ENCODE results near the gene ARAP1.
A peak's percentile ranks its signal among the peaks of the same experiment; 100 is the strongest.

The ARAP1 gene

DNA sequence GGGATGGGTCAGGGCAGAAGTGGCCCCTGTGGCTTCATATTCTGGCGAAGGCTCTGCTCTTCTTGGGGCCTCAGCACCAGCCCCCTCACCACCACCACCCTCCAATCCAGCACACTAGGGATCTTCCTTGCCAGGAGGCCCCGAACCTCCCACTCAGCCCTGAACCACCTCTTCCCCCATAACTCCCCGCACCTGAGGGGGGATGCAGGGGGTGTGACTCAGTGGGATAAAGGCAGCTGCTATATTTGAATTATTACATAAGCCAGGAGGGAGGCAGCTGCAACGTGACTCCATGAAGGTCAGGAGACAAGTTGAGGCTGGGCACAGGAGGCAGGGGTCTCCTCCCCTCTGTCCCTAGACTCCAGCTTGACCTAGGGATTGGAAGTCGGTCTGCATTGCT is 72.3 kb downstream of the ARAP1 start:
- no peak for DNase-seq

DNA sequence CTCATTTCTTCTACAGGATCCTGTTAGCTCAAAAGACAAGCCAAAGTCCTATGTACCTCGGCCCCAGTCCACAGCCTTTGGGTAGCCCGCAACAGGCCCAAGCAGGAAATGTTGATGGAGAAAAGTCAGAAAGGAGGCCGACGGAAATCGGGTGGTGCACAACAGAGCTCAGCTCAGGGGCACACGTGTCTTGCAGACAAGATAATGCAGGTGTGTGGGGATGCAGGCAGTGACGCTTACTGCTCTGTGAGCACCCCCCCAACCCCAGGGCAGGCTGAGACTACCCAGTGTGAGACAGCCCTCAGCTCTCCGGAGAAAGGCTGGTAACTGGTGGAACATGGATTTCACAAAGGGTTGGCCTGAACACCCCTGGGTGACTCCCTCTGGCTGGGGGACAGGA is 73.7 kb downstream of the ARAP1 start:
- DNase-seq = no peak

DNA sequence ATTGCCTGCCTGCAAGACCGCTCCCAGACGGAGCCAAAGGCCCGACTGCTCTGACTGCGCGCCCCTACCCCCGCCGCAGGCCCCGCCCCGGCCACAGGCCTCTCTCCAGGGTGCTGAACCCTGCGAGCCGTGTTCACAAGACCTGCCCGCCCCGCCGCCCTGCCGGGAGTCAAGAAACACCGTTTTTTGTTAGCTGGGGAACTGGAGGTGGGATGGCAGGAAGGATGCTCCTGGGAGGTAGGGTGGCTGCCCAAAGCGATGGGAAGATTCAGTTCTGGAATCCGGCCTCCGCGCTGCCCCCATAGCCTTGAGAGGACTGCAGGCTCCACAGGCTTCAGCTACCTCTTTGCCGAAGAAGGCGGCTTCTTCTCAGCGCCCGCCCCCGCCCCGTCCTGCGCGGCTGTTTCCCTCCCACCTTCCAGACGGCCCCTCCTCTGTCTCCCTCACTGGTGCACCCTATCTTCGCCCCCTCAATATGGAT is 75.3 kb downstream of the ARAP1 start:
- no peak for DNase-seq

DNA sequence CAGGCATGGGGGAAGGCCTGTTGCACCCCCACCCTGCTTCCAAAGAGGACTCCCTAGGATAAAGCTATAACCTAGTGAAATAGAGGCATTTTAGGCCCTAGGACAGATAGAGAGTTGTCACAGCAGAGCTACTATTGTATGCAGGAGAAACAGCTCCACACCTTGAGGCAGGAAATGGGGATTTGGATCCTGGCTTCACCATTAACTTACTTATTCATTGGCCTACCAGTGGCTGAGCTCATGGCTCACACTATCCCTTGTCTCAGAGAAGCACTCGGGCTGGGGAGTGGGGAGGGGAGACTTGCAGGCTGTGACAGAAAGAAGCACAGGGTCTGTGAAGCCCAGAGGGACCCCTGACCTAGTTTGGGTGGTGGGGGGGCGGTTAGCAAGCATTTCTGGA is 77.0 kb downstream of the ARAP1 start:
- DNase-seq = no peak

DNA sequence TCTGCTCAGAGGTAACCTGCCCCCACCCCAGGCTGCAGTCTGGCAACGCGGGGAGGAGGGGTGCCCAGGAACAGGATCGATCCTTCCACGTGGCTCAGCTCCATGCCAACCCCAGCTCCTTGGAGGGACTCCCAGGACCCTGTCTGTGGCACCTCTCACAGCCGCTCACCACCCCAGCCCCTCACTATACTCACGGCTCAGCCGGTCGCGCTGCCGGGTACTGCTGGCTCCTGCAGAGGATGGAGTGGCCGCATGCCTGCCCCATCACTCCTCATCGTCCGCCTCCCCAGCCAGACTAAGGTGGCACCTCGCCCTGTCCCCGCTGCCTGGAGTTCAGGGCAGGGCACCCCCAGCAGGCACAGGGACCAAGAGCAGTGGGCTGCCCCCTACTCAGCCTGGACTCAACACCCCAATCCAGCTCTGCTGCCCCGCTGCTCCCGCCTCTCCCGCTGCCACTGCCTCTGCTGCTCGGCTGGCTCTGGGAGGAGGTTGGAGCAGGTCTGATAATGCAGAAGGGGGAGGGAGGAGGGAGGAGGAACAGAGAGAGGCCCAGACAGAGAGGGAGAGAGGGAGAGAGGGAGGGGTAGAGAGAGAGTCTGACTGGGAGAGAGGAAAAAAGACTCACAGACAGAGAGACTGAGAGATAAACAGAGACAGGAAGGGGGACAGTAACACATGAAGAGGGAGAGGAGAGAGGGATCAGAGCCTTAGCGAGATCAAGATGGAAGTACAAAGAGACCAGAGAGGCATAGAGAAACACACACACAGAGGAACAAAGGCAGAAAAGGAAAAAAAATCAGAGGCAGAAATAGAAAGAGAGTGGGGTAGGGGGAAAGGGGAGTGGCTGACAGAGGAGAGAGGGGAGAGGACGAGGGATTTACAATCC is 78.0 kb downstream of the ARAP1 start, which contains the start of gene PDE2A:
PDE2A (minus strand) TSS at position 480 of the 886 bp plus-strand sequence; CDS start at position 265, 215 bp downstream.
- DNase-seq = peak; percentile 30

DNA sequence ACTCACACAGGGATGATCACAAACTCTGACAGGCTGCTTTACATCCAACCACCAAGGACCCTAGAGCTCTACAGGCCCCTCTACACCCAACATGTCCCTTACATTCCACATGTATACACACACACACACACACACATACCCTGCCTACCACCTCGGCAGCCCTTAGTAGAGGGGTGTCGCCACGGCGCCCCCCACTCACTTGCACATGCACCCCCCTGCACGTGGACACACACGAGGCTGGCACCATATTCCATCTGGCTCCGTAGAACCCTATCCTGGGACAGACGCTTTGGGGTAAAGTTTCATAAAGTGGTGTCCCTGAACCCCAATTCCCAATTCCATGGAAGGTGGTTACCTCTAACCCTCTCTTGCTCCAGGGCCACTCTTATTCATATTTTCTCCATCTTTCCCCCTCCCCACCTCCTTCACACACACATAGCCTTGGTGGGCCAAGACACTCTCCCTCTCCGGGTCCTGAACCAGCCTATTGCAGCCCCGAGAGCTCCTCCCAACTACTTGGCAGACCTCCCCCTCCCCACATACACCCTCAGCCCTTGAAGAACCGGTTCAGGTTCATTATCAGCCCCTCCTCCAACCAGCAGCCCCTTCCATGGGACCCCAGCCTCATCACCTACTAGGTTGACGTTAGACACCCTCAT is 78.8 kb downstream of the ARAP1 start:
- DNase-seq = no peak

DNA sequence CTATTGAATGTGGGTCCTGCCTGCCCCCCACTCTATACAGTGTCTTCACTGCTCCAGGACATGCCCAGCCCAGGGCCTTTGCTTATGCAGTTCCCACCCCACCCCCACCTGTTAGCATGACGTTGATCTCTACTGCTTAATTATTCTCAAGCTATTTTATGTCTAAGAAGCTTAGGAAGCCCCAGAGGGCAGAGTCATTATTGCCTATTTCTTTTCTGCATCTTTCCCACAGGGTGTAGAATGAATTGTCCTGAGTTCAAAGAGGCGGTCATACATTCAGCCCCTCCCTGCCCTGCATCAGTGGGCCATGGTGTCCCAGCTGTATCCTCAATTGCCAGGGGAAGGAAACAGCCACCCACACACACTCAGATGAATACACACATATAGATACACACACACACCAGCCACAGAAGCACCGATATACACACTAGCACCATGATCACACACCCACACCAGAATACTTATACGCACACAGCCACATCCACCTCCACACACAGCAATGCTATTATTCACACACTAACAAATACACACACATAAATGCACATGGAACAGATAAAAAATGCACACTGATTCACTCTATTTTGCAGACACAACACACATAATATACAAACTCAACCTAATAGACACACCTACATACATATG is 79.5 kb downstream of the ARAP1 start:
- DNase-seq = no peak

DNA sequence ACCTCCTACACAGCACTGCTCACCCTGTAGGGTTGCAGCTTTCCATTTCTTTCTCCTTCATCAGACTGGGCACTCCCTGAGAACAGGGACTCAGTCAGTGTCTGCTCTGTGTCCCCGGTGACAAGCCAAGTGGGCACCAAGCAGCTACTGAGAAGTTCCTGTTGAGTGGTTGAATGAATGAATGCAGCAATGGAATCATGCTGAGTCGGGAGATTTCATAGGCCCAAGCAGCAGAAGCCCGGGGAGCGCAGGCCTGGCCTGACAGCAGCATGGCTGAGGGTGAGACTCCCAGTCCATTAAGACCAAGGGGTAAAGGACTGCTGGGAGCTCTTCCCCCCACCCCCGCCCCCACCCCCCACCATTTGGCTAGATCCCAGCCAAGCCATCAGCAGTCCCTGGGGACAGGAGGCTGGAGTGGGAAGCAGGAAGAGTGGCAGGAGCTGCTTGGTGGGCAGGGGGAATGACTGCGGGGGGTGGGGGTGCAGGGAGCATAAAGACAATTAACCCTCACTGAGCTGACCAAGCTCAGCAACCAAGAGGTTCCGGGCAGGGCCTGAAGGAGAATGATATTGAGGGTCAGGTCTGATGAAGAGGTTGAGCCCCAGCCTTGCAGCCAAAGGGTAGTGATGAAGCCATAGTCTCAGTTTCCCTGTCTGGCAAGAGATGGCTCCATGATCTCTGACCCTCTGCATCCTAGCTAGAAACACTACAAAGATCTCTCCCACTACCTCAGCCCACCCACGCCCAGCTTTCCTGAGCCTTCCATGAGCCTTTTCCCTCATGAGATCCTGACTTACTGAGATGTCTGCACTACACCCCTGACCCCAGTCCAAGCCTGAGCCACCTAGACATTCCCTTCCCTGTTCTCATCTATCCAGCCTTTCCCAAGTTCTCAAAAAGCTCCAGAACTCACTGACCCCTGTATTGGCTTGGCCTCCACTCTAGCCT is 80.8 kb downstream of the ARAP1 start:
- no peak for DNase-seq

DNA sequence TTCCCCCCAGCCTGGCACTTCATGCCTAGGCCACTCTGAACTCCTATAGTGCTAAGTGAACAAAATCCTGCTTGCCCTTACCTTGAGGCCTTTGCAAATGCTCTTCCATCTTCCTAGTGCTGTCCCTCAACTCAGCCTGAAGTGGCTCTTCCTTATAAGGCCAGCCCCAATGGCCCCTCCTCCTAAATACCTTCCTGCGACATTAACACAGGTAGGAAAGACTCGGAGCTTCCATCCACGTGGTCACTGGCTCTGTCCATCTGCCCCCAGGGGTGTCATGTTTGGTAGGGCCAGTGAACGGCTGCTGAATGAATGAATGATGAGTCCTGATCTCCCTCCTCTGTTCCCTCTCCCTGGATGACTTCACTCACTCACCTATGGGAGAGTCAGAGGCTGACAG is 82.2 kb downstream of the ARAP1 start:
- no peak for DNase-seq

DNA sequence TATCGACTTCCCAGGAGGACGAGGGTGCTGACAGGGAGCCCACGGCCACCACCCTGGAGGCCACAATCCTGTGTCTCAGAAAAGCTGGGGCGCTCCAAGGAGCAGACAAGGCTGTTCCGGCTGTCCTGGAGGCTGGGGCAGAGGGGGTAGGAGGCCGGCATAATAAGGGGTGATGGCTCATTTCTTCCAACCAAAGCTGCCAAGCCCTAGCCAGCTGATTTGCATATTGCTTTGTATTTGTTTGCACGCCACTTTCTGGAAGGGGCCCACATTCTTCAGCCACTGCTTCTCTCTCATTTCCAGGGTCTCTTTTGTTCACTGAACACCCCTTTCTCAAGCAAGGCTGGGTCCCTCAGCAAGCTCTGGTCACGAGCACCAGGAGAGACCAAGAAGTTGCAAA is 82.7 kb downstream of the ARAP1 start:
- DNase-seq = no peak

DNA sequence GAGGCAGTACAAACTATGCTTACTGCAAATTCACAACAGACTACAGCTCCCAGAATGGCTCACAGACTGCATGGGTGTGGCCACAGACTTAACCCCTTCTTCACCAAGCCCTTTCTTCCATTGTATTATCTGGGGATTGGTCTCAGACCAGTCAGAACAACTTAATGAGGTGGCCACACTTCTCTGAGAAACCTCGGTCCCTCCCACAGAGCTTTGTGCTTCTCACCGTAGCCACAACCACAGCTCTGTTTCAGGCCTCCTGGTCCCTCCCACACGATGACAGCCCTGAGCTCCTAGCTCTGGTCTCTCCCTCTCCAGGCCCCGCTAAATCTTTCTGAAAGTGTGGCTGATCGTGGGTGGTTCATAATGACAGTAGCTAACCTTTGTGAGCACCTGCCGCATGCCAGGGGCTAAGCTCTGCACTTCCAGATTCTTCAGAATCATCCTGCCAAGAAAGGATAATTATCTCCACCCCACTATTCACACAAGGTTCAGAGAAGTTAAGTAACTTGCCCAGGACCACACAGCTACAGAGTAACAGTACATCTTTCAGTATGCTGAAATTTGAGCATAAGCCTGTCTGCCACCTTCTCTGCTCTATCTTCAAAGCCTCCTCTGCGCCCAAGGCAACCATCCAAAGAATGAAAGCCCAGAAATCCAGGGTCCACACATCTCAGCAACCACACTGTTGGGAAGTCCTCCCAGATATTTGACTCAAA is 83.4 kb downstream of the ARAP1 start:
- no peak for DNase-seq

DNA sequence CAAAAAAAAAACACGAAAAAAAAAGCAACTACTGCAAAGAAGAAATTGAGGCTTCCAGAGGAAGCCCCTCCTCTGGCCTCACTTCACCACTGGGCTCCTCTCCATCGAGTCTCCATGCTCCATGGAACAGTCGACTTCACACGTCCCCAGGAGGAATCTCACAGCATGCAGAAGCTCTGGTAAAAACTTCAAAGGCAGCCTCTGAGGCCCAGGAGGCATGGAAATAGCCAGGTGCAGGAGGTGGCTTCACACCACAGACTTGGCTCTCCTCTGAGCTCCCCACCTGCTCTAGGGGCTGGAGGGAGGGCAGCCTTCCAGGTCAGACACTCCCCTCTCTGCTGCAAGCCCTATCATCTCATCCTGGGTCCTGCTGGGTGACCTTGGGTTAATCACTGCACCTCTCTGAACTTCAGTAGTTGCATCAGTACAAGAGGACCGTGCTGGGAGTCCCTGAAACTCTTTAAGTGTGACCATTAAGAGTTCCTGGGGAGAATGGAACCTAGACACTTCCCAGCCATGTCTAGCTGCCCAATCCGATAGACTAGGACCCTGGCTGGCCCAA is 86.2 kb downstream of the ARAP1 start:
- no peak for DNase-seq

DNA sequence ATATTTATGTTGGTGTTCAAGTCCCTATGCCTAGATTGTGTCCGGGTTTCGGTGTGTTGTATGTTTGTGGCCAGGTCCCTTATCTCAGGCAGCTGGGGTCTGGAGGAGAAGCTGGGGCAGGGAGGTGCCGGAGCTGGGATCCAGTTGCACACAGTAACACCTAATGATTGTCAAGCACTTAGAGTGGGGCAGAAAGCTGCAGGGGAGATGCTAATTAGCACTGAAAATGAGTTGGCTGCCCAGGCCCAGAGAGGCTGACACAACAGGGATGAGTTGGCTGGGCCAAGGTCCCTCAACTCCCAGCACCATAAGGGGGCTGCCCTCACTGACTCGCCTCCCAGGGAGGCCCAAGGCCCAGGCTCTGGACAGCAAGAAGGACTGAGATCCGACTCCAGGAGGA is 90.2 kb downstream of the ARAP1 start:
- no peak for DNase-seq

DNA sequence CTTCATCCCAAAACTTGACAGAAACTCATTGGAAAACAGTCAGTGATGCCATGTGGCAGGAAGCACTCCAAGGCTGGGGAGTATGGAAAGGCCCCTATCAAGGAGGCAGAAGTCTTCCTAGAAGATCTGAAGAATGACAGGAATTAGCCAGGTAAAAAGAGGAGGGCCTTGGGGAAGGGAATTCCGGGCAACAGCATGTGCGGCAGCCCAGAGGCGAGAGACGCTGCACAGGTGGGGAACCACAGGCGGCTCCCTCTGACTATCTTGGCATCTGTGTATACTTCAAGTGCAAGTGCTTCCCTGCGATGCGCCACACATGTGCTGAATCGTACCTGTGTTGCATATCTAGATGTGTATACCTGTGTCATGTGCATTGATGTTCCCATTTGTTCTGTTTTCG is 90.7 kb downstream of the ARAP1 start:
- DNase-seq = no peak

DNA sequence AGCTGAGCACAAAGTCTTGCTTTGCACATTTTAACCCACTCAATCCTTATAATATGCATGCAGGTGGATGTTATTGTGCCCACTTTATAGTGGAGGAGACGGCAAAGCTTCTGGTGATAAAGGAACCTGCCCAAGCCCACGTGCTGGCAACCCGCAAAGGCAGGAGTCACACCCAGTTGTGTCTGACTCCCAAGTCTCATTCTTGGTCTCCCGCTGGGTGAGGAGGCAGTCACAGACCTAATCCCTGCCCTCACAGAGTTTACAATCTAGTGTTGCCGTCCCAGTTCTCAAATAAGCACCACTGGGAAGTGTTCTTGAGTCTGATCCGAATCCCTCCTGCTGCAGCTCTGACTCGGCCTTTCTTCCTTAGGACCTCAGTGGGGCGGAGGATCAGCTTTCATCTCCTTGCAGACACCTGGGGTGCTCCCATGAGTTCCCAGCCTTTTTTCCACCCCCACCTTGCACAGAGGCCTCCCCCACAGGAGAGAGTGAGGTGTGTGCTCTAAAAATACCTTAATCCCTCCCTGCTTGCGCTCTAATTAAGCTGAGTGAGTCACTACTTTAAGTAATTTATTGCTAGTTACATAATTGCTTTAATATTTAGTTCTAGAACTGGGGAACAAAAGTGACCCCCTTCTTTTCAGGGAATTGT is 93.1 kb downstream of the ARAP1 start:
- DNase-seq = no peak

DNA sequence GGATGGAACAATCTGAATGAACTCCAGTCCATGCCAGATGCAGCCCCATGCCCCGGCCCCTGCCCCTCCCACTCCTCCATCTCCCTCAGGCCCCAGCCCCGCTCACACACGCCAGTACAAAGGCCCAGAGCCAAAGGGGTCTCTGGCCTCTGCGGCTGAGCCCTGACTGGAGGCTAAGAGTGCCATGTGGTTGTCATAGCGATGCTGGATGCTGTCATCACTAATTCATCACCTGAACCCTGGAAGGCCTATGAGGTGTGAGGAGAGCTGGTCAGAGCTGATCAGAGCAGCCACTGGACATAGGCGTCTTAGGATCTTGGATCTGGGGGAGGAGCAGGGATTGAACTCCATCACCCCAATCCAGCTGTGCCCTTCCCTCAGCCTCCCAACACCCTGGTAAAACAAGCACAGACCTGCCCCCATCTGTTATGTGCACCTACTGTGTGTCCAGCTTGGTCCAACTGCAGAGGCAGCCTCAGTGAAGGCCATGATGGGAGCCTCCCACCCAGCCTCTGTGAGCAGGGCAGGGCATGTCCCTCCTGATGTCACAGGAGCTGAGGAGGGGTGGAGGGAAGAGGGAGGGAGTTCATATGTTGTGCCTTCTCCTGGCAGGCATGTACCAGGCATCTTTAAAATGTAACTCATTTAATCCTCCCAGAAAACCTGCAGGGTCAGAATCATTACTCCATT is 94.7 kb downstream of the ARAP1 start:
- DNase-seq = no peak

DNA sequence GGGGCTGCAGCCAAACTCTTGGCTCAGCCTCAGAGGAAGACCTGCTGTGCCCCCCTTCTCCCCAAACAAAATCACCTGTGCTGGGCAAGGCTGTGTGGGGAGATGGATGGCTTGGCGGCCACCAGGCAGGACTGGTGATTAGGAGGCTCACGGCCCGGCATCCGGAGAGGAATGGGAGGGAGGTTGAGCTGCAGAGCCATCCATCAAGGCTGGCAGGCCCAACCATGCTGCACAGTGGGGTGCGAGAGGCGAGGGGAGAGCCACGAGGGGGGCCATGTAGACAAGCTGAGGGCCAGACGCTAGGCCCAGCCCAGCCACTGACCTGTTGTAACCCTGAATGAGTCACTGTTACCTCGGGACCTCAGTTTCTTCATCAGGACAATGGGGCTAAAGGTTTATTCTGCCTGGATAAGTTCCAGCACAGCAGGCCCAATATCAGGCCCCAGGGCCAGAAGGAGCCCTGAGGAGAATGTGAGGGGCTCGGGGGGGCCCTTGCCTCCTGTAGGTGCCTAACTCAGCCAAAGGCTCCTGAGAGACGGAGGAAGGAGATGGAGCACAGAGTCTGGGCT is 96.2 kb downstream of the ARAP1 start:
- no peak for DNase-seq

DNA sequence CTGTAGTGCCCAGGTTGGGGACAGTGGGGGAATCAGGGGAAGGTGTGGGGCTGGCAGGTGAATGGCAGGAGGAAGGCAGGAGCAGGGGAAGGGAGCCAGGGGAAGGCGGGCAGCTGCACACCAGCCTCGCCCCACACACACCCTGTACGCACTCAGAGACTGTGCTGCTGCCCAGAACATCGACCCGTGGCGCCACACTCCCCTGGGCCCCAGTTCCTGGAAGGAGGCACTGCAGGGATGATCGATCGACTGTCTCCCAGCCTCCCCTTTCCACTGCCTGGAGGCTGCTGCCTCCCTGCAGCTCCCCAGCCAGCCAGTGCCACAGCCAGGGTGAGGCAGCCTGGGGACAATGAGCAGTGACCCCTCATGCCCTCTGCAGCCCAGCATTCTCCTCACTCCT is 97.2 kb downstream of the ARAP1 start:
- no peak for DNase-seq

DNA sequence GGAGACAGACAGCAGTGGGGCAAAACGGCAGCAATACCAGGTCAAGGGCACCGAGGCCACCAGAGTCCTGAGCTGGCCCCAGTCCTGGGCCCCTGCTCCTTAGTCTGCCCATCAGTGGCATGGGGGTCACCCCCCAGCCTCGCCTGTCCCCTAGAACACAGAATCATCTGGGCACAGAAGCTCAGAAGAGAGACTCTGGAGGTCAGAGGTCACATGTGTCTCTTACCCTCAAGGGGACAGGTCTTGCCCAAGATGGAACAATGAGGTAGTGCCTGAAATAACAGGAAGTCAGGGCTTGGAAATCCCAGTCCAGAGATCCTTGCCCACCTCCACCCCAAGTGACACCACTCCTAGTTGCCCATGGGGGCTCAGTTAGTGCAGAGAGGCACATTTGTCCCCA is 98.6 kb downstream of the ARAP1 start:
- DNase-seq = no peak

All from DMS153 (cell line).